Measurements from ENCODE around the gene ADH1C. TPM values are rescaled to one million over a fixed set of nuclear protein-coding genes. Genes with fewer than 3 reads are reported as not detected.
A peak's percentile ranks its signal among the peaks of the same experiment; 100 is the strongest.

The ADH1C gene
- total RNA-seq, 1 donor from 2014 or later, result not detected

GRCh38 chr4:99390055-99390454 is 37.5 kb upstream of the ADH1C start:
- Mint-ChIP-seq H3K4me1 (ENCODE audit: low read depth) (peaks cover 41% of the 10 kb centered on the region), H3K4me3 (ENCODE audit: unreplicated experiment) (no peak overlapping the region), H3K36me3 (ENCODE audit: low read depth) (peaks cover 4% of the 10 kb centered on the region), H3K27me3 (ENCODE audit: low read depth) (no peaks in the 10 kb centered on the region), H3K9me3 (ENCODE audit: low read depth) (peaks cover 33% of the 10 kb centered on the region), H3K27ac (ENCODE audit: unreplicated experiment) (peak overlapping the region; percentile 76)
- TF ChIP-seq CTCF (IDR thresholded peaks at IDR 0.05), result no peak
- DNase-seq (ENCODE audit: low spot score), result no peak

- peaks cover 4% of the 10 kb centered on the region for H3K36me3 Mint-ChIP-seq (ENCODE audit: low read depth)
- no peak for TF ChIP-seq CTCF (IDR thresholded peaks at IDR 0.05)
- H3K4me3 Mint-ChIP-seq (ENCODE audit: unreplicated experiment), result no peak overlapping the region
- H3K27ac Mint-ChIP-seq (ENCODE audit: unreplicated experiment), result no peak overlapping the region
- peaks cover 33% of the 10 kb centered on the region for H3K9me3 Mint-ChIP-seq (ENCODE audit: low read depth)
- no peak for DNase-seq (ENCODE audit: low spot score)
- H3K4me1 Mint-ChIP-seq (ENCODE audit: low read depth), result peaks cover 37% of the 10 kb centered on the region
- no peaks in the 10 kb centered on the region for H3K27me3 Mint-ChIP-seq (ENCODE audit: low read depth)
Measured at GRCh38 chr4:99389606-99390005, 37.1 kb upstream of the ADH1C start.

- H3K4me3 Mint-ChIP-seq (ENCODE audit: unreplicated experiment), result no peak overlapping the region
- no peak for DNase-seq (ENCODE audit: low spot score)
Measured at GRCh38 chr4:99383833-99384392, 31.4 kb upstream of the ADH1C start.

GRCh38 chr4:99383399-99383798 is 30.9 kb upstream of the ADH1C start:
- Mint-ChIP-seq H3K4me3 (ENCODE audit: unreplicated experiment) (no peak overlapping the region), H3K9me3 (ENCODE audit: low read depth) (peaks cover 16% of the 10 kb centered on the region), H3K36me3 (ENCODE audit: low read depth) (no peaks in the 10 kb centered on the region), H3K4me1 (ENCODE audit: low read depth) (peaks cover 30% of the 10 kb centered on the region), H3K27me3 (ENCODE audit: low read depth) (no peaks in the 10 kb centered on the region), H3K27ac (ENCODE audit: unreplicated experiment) (peak overlapping the region; percentile 19)
- DNase-seq (ENCODE audit: low spot score), result no peak
- no peak for TF ChIP-seq CTCF (IDR thresholded peaks at IDR 0.05)

More at GRCh38 chr4:99383833-99384392, 31.4 kb upstream of the ADH1C start:
- H3K4me1 Mint-ChIP-seq (ENCODE audit: low read depth), result peaks cover 35% of the 10 kb centered on the region
- H3K36me3 Mint-ChIP-seq (ENCODE audit: low read depth), result peaks cover 2% of the 10 kb centered on the region
- peaks cover 21% of the 10 kb centered on the region for H3K9me3 Mint-ChIP-seq (ENCODE audit: low read depth)
- no peak for TF ChIP-seq CTCF (IDR thresholded peaks at IDR 0.05)
- H3K27ac Mint-ChIP-seq (ENCODE audit: unreplicated experiment), result peak overlapping the region; percentile 68
- no peaks in the 10 kb centered on the region for H3K27me3 Mint-ChIP-seq (ENCODE audit: low read depth)

- TF ChIP-seq CTCF (IDR thresholded peaks at IDR 0.05), result no peak
- H3K4me3 Mint-ChIP-seq (ENCODE audit: unreplicated experiment), result no peak overlapping the region
- peaks cover 25% of the 10 kb centered on the region for H3K4me1 Mint-ChIP-seq (ENCODE audit: low read depth)
- H3K27me3 Mint-ChIP-seq (ENCODE audit: low read depth), result no peaks in the 10 kb centered on the region
- H3K9me3 Mint-ChIP-seq (ENCODE audit: low read depth), result peaks cover 14% of the 10 kb centered on the region
- no peak overlapping the region for H3K27ac Mint-ChIP-seq (ENCODE audit: unreplicated experiment)
- DNase-seq (ENCODE audit: low spot score), result no peak
- no peaks in the 10 kb centered on the region for H3K36me3 Mint-ChIP-seq (ENCODE audit: low read depth)
Measured at GRCh38 chr4:99382745-99383360, 30.3 kb upstream of the ADH1C start.

Data from chondrocyte (in vitro differentiated cells).